Left ventricle myocardium superior (tissue), 1 donor: ENCODE measurements around the gene IL16. TPM values are rescaled to one million over a fixed set of nuclear protein-coding genes. Genes with fewer than 3 reads are reported as not detected.
"Not testable (repeated sequence)": the region's sequence is repeated elsewhere in the genome, so short reads cannot be mapped to it uniquely, and the experiment has no call there.

ENCODE experiments used
- ATAC-seq: fragments of 200-7000 bp; cut with Tn5 transposase; one replicate; pipeline ENCODE4 v1.9.1; 2020; ENCODE audit warnings: mild to moderate bottlenecking, moderate library complexity
- DNase-seq: peaks from one replicate; pipeline ENCODE4 v3.0.0-alpha.2; 2020
- intact Hi-C: fragments of 100-400 bp; cut with micrococcal nuclease; formaldehyde crosslinking; loops from one replicate; pipeline ENCODE4 v1.11.0; 2022
- total RNA-seq: library from RNA; stranded (reverse); fragmentation: NEBNext Ultra II Directional; extraction: Animal tissue kit (Norgen Biotek cat#: 25700); gene quantifications from one replicate; pipeline ENCODE4 v1.2.1, GENCODE V29; 2021
- donor health status: DM: no; HTN: yes; CAD: no; lungs with severe emphysema.

IL16 gene
- total RNA-seq, 1 donor from 2014 or later, result 5.5 TPM

- DNase-seq (no peak), ATAC-seq (no peak)
- intact Hi-C loops, result no loop called here
Observed at GRCh38 chr15:81337241-81337640, 140.6 kb downstream of the IL16 start.

- DNase-seq, result no peak
- peak; percentile 60 for ATAC-seq
- intact Hi-C loops, result no loop called here
Observed at GRCh38 chr15:81337713-81338157, 141.1 kb downstream of the IL16 start.

- intact Hi-C loops, result no loop called here
- ATAC-seq (peak; percentile 88), DNase-seq (peak; percentile 47)
Observed at GRCh38 chr15:81338170-81339007, 141.7 kb downstream of the IL16 start.

DNA sequence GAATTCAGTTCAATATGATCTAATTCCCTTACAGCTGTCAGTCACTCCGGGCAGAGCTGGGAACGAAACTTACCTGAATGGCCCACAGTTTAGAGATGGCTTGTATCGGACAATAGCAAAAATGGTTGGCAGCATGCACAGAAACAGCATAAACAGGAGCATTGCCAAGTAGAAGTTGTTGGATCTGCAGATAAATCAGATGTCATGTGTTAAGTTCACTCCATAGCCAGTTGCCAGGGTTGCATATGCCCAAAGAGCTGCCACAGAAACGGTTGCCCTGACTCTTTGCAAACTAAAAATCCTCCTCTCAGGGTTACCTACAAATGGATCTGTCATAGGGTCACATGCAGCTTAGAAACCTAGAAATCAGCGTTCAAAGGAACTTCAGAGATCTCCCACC lies 142.6 kb downstream of the IL16 start:
- intact Hi-C loops, result no loop called here
- ATAC-seq (no peak), DNase-seq (no peak)

GRCh38 chr15:81339851-81340250 lies 143.2 kb downstream of the IL16 start:
- intact Hi-C loops, result no loop called here
- DNase-seq (no peak), ATAC-seq (no peak)

DNA sequence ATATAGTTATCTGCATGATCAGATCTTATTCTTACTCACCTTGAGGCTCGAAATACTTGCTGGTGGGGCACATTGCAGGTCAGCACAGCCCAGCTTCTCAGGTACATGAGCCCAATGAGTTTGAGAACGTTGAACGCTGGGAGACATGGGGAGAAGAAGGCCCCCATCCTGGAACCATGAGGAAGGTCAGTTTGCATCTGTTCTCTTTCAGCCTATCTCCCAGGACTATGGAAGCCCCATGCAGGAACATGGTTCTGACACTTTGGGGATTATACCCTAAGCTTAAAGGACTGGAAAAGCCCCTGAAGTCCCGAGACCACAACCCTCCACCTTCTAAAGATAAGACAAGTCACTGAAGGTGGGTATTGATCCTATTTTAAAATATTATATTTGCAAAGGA lies 144.7 kb downstream of the IL16 start:
- intact Hi-C loops, result no loop called here
- DNase-seq (no peak), ATAC-seq (no peak)

GRCh38 chr15:81343371-81343770 lies 146.7 kb downstream of the IL16 start:
- DNase-seq (no peak), ATAC-seq (no peak)
- intact Hi-C loops, result no loop called here

DNA sequence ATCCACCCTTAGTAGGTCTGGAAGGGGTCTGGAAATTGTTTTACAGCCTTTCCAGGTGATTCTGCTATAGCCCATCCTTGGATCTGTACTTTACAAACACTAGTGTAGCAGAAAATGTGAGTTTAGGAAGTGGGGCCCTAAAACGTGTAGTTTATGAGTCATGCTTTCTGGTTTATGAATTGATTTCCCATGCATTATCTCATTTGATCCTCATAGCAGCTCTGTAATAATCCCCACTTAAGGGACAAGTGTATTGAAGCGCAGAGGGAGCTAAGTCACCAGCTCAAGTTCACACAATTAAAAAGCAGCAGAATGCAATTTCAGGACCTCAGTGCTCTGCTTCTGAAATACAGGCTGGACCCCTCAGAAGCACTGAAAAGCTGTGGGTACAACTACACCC lies 149.9 kb downstream of the IL16 start:
- DNase-seq (no peak), ATAC-seq (no peak)
- intact Hi-C loops, result no loop called here

DNA sequence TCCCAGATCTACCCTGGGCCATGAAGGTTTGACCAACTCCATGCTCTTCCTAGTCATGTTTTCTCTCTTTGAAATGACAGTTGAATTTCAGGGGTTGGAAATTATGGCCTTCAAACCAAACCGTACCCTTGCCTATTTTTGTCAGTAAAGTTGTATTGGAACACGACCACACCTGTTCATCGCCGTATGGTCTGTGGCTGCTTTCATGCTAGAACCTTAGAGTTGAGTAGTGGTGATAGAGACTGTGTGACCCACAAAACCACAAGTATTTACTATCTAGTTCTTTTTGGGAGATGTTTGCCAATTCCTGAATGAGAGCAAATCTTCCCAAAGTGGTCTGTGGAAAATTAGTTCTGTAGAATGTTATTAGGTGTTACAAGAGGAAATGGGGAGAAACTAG lies 151.2 kb downstream of the IL16 start:
- DNase-seq (no peak), ATAC-seq (no peak)
- intact Hi-C loops, result no loop called here

DNA sequence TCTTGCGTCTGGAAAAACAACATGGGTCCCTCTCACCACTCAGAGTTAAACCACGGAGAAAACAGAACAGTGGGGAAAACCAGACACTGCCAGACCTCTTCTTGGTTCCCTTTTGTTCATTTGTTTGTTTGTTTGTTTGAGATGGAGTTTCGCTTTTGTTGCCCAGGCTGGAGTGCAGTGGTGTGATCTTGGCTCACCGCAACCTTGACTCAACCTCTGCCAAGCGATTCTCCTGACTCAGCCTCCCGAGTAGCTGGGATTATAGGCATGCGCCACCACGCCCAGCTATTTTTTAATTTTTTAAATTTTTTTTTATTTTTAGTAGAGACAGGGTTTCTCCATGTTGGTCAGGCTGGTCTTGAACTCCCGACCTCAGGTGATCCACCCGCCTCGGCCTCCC lies 152.0 kb downstream of the IL16 start:
- intact Hi-C loops, result not testable (repeated sequence)

DNA sequence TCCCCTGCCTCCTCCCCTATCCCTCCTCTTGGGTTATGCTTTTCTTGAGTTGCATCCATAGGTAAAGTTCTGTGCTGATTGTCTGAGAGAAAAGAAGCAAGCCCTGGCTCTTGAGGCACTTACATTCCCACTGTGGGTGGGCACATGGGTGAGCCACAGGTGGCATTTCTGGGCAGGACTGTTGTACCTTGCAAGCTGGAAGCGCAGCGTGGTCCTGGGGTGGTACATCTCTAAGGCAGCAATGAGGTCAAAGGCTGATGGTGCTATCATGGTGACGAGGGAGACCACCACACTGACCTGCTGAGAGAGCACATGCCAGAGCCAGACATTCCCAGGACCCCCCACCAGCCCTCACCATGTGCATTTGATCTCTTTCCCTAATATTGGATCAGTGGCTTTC lies 152.6 kb downstream of the IL16 start:
- intact Hi-C loops, result no loop called here
- no peak for DNase-seq
- no peak for ATAC-seq

More for the DNA sequence above, 152.0 kb downstream of the IL16 start:
- DNase-seq, ATAC-seq: not testable (repeated sequence)

DNA sequence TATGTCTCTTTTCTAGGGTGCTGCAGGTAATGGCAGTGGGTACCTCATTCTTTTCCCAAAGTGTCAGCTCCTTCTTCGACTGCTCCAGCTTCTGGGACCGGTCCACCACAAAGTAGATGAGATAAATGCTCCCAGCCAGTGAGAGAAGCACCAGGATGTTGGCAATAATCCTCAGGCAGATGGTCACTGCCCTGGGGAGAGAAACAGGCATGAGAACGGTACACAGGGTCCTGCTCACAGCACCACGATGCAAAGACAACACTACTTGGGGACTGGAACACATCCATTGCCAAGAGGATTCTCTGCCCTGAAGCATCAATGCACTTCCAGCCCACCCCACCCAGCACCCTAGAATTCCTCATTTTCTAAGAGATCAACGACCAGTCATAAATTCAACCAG lies 155.0 kb downstream of the IL16 start:
- intact Hi-C loops, result no loop called here
- DNase-seq, result no peak
- ATAC-seq, result no peak

GRCh38 chr15:81356252-81356651 lies 159.6 kb downstream of the IL16 start:
- no peak for DNase-seq
- intact Hi-C loops, result no loop called here

GRCh38 chr15:81357180-81357686 lies 160.6 kb downstream of the IL16 start:
- ATAC-seq (no peak), DNase-seq (no peak)
- intact Hi-C loops, result no loop called here

More at GRCh38 chr15:81356252-81356651, 159.6 kb downstream of the IL16 start:
- ATAC-seq, result no peak

GRCh38 chr15:81358248-81358647 lies 161.6 kb downstream of the IL16 start:
- no peak for DNase-seq
- intact Hi-C loops, result no loop called here
- ATAC-seq, result no peak

DNA sequence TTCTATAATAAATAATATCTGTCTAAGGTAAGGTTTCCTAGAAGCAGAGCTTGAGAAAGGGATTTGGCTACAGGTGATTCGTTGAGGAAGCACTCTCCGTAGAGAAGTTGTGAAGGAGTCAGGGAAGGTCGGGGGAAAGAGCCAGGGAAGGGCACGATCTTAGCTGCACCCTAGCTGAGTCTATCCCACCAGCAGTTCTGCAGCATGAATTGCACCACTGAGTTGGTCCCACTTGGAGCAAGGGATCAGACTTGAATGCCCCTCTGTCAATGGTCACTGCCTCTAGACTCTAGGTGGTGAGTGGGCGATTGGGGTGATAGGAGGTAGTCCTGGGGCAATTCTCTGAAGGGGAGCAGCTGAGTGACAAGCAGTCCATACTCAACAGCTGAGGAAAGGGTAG lies 163.8 kb downstream of the IL16 start:
- ATAC-seq, result no peak
- intact Hi-C loops, result no loop called here
- DNase-seq, result no peak

DNA sequence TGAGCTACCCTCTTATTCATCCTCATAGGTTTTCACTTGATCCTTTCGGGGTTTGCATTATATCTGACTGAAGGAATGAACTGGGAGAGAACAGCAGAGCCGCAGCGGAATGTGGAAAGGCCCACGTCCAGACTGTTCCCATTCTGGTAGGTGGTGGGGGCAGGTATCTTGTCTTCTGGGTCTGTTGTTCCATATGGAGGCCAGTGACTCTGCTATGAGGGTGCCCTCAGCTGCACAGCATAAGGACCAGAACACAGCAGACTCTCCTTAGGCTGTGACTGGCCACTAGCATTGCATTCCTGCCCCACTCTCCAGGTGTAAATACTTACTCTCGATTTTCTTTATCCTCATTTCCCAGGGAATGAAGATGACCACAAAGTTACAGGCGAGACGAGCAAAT lies 165.2 kb downstream of the IL16 start:
- DNase-seq, result no peak
- intact Hi-C loops, result no loop called here
- no peak for ATAC-seq

- ATAC-seq, result peak; percentile 23
- DNase-seq, result no peak
- intact Hi-C loops, result no loop called here
Observed at GRCh38 chr15:81362790-81363189, 166.1 kb downstream of the IL16 start.

- intact Hi-C loops, result no loop called here
- ATAC-seq, result peak; percentile 80
Observed at GRCh38 chr15:81363276-81363675, 166.6 kb downstream of the IL16 start.

More at GRCh38 chr15:81363276-81363675, 166.6 kb downstream of the IL16 start:
- no peak for DNase-seq
